GM18870 (cell line): Measurements from ENCODE around the gene LPP.

Experiments
- ATAC-seq: cut with Tn5 transposase; IDR thresholded peaks from one replicate; pipeline ENCODE4 v1.9.1; 2021; ENCODE audit warnings: moderate library complexity; ENCODE audit not compliant: unreplicated experiment

Gene LPP

GRCh38 chr3:188351648-188352047 lies 197.7 kb downstream of the LPP start:
- no peak for ATAC-seq

- ATAC-seq, result no peak
These were observed 198.4 kb downstream of the LPP start for GRCh38 chr3:188352196-188352927.

GRCh38 chr3:188353426-188353825 lies 199.5 kb downstream of the LPP start:
- no peak for ATAC-seq

- ATAC-seq, result no peak
These were observed 205.0 kb downstream of the LPP start for GRCh38 chr3:188358787-188359493.

GRCh38 chr3:188360364-188360881 lies 206.5 kb downstream of the LPP start:
- no peak for ATAC-seq

GRCh38 chr3:188361888-188362287 lies 207.9 kb downstream of the LPP start:
- no peak for ATAC-seq

- no peak for ATAC-seq
These were observed 208.5 kb downstream of the LPP start for GRCh38 chr3:188362405-188362831.

- no peak for ATAC-seq
These were observed 211.2 kb downstream of the LPP start for GRCh38 chr3:188365184-188365583.

GRCh38 chr3:188365988-188366698 lies 212.2 kb downstream of the LPP start:
- ATAC-seq, result no peak

- no peak for ATAC-seq
These were observed 213.7 kb downstream of the LPP start for GRCh38 chr3:188367678-188368077.

GRCh38 chr3:188369526-188369925 lies 215.6 kb downstream of the LPP start:
- ATAC-seq, result no peak

GRCh38 chr3:188370081-188370830 lies 216.3 kb downstream of the LPP start:
- ATAC-seq, result no peak

- no peak for ATAC-seq
These were observed 224.8 kb downstream of the LPP start for GRCh38 chr3:188378786-188379185.

GRCh38 chr3:188380252-188380651 lies 226.3 kb downstream of the LPP start:
- ATAC-seq, result no peak

GRCh38 chr3:188380722-188381121 lies 226.8 kb downstream of the LPP start:
- no peak for ATAC-seq

GRCh38 chr3:188383748-188384147 lies 229.8 kb downstream of the LPP start:
- no peak for ATAC-seq

- no peak for ATAC-seq
These were observed 231.3 kb downstream of the LPP start for GRCh38 chr3:188385295-188385694.

- peak; percentile 96 for ATAC-seq
These were observed 235.9 kb downstream of the LPP start for GRCh38 chr3:188389711-188390342.

- ATAC-seq, result peak; percentile 28
These were observed 236.4 kb downstream of the LPP start for GRCh38 chr3:188390343-188390718.

GRCh38 chr3:188390775-188391443 lies 237.0 kb downstream of the LPP start:
- ATAC-seq, result no peak
